ENCODE data around the gene LINGO3. TPM values are rescaled to one million over a fixed set of nuclear protein-coding genes. Genes with fewer than 3 reads are reported as not detected.

The LINGO3 gene
- total and polyA plus RNA-seq, 2 experiments from 2014 or later: 0.29 to 0.45 TPM

GRCh38 chr19:2268861-2269243 is 39.1 kb downstream of the LINGO3 start:
- no peak overlapping the region for H3K27ac ChIP-seq (ENCODE audit: low read depth)
- Mint-ChIP-seq H3K27ac (no peak overlapping the region), H3K4me1 (peaks cover 18% of the 10 kb centered on the region), H3K27me3 (ENCODE audit: insufficient read depth, low read depth, poor library complexity) (peaks cover 22% of the 10 kb centered on the region), H3K9me3 (peaks cover 1% of the 10 kb centered on the region; the same call in 1 of the 3 replicates), H3K4me3 (peak overlapping the region; percentile 93), H3K36me3 (ENCODE audit: low read depth) (peaks cover 27% of the 10 kb centered on the region)
- peaks cover 20% of the 10 kb centered on the region for H4K20me1 ChIP-seq (replicated peaks; ENCODE audit: insufficient read depth)
- DNase-seq (ENCODE audit: low spot score): no peak
- H3K4me3 ChIP-seq: peak overlapping the region; percentile 98
- TF ChIP-seq EZH2 (IDR thresholded peaks at IDR 0.05; ENCODE audit: low read depth, unreplicated experiment) (no peak), EZH2phosphoT487 (IDR thresholded peaks at IDR 0.05; ENCODE audit: unreplicated experiment) (no peak), NANOG (IDR thresholded peaks at IDR 0.05; ENCODE audit: borderline replicate concordance) (no peak), ZNF114 (CRISPR knock-in tag; IDR thresholded peaks at IDR 0.05) (no peak), JUNB (IDR thresholded peaks at IDR 0.05; ENCODE audit: unreplicated experiment) (no peak), CREB1 (CRISPR knock-in tag; IDR thresholded peaks at IDR 0.05; ENCODE audit: low read depth) (no peak), CTCF (conservative IDR thresholded peaks at IDR 0.05; ENCODE audit: low read depth in 2 of 2) (no peak), POLR2AphosphoS5 (IDR thresholded peaks at IDR 0.05; ENCODE audit: low read depth) (no peak), REST (IDR thresholded peaks at IDR 0.05; ENCODE audit: unreplicated experiment) (no peak), ZNF462 (CRISPR knock-in tag; IDR thresholded peaks at IDR 0.05) (no peak), STAT1 (IDR thresholded peaks at IDR 0.05; ENCODE audit: unreplicated experiment) (no peak), ZNF331 (CRISPR knock-in tag; IDR thresholded peaks at IDR 0.05; ENCODE audit: low read depth) (no peak), ETS1 (IDR thresholded peaks at IDR 0.05) (no peak)
- peaks cover 39% of the 10 kb centered on the region for H3K79me2 ChIP-seq (replicated peaks; ENCODE audit: insufficient read depth)
- peaks cover 18% of the 10 kb centered on the region for H3K4me1 ChIP-seq (ENCODE audit: insufficient read depth)
- H3F3A ChIP-seq (replicated peaks; ENCODE audit: low read depth): peaks cover 28% of the 10 kb centered on the region
- H3K4me2 ChIP-seq: peak overlapping the region; percentile 88
- H3K36me3 ChIP-seq (ENCODE audit: insufficient read depth): peaks cover 4% of the 10 kb centered on the region; the same call in 1 of the 2 replicates
- H2AFZ ChIP-seq: peak overlapping the region; percentile 80; the same call in 1 of the 2 replicates
- H3K9me2 ChIP-seq (ENCODE audit: insufficient read depth): no peaks in the 10 kb centered on the region
- H3K27me3 ChIP-seq (ENCODE audit: insufficient read depth): no peaks in the 10 kb centered on the region
- no peak for ATAC-seq

Measured in GM23338 (cell line).